ENCODE results near the gene TMEM267.
"Not testable (repeated sequence)": the region's sequence is repeated elsewhere in the genome, so short reads cannot be mapped to it uniquely, and the experiment has no call there.

Gene TMEM267

DNA sequence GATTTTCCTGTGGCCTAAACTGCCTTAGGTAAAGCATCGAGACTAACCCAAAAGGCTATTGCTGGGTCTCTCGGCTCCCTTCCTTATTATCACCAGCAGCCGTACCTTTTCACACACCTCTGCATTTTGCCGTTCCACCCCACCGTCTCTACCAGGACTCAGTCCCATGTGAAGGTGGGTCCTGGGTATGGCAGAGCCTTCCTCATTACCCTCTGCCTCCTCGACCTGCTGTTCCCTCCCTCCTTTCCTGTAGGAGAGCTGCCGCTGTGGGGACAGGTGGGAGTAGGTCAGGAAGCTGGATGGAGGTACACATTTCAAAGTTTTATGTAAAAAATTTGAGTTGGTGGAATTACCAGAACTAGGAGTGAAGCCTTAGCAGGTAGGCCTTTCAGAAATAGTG is 73.3 kb downstream of the TMEM267 start:
- no peak for DNase-seq (ENCODE audit: low read depth in 2 of 2)

DNA sequence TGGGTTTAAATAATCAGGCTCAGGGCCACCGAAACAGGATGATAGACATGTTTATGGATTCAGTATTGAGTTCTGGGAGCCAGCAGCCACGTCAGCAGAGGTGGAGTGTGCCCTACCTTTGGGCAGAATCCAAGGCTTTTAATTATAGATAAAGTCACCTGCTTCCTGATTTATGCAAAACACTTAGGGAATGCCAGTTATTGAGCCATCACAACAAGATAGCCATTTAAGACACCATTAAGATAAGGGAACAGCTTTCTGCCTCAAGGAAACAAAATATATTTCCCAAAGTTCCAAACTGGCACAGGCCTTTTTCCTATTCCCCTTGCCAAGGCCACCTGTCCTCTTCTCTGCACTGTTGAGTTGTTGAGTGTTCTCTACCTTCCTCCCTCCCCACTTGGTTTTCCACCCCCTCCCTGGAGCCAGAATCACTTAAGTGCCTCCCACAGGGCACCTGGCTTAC is 73.8 kb downstream of the TMEM267 start:
- DNase-seq (ENCODE audit: low read depth in 2 of 2), result no peak

DNA sequence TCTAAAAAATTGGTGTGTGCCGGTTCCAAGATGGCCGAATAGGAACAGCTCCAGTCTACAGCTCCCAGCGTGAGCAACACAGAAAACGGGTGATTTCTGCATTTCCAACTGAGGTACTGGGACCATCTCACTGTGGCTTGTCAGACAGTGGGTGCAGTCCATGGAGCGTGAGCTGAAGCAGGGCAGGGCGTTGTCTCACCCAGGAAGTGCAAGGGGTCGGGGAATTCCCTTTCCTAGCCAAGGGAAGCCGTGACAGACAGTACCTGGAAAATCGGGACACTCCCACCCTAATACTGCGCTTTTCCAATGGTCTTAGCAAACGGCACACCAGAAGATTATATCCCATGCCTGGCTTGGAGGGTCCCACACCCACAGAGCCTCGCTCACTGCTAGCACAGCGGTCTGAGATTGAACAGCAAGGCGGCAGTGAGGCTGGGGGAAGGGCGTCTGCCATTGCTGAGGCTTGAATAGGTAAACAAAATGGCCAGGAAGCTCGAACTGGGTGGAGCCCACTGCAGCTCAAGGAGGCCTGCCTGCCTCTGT is 81.1 kb downstream of the TMEM267 start:
- not testable (repeated sequence) for DNase-seq (ENCODE audit: low read depth in 2 of 2)

DNA sequence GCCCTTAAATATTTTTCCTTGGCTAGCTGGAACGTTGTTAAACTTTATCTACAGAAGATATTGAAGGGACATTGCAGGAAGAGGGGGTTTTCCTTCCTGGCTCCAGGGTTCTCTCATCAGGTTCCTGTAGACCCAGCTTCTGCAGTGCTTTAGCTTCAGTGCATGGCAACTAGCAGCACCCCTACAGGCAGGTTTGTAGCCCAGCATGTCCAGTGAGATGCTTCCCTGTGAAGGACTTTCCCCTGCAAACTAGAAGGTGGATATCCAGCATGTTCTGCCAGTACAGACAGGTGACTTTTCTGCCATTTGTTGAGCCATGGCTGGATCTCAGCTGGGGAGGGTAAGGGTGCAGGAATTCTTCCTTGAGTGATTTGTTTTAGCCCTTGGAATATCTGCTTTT is 81.8 kb downstream of the TMEM267 start:
- no peak for DNase-seq (ENCODE audit: low read depth in 2 of 2)

DNA sequence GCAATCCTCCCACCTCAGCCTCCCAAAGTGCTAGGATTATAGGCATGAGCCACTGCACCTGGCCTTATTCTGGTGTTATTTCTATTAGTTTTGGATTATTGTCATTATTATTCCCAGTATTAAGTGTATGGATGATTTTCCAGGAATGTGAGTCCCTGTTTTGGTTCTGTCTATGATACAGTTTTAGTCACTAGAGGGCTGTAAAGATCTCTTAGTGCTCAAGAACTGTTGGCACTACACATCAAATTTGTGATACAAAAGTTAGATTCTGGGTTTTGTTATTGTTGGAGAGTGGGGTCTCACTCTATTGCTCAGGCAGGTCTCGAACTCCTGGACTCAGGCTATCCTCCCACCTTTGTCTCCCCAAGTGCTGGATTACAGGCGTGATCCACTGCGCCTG is 83.6 kb downstream of the TMEM267 start:
- no peak for DNase-seq (ENCODE audit: low read depth in 2 of 2)

DNA sequence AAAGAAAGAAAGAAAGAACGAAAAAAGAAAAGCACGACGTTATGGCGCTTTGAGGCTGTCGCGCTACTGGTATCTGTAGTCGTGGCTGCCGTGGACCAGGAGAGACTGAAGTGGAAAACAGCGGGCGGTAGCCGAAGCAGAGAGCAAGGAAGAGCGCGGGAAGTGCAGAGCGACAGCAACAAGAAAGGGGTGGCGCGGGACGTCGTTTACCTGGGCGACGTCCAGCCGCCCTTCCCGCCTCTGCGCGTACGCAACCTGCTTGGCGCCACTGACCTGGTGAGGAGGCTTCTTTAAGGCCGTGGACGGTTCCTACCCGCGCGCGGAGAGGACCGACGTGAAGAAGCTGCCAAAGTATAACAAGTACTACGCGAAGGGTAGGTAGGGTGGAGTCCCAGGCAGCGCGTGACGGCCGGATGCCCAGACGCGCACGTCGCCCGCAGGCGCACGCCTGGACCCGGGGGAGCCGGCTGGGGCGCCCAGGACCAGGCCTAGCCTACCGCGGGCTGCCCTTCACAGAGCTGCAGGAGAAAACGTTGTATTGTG is 86.8 kb downstream of the TMEM267 start:
- peak; percentile 31 to 53 for DNase-seq (ENCODE audit: low read depth in 2 of 2)
